ENCODE results near the gene ANKRD34B.
"Not testable (repeated sequence)": the region's sequence is repeated elsewhere in the genome, so short reads cannot be mapped to it uniquely, and the experiment has no call there.

ANKRD34B gene

DNA sequence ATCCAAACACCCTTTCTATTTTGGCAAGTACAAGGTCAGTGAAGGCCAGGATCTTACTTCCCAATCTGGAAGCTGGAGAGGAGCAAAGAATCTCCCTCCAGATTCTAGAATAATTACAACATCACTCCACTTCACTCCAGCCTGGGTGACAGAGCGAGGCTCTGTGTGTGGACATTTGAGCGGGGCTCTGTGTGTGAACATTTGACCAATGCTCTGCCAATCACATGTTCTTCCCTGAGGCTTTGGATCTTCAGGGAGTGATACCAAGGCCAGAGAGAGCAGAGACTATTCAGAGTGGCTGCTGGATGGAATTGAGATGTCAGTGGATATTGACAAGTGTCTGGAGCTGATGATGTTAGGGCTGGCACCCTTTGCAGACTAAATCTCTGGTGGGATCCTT is 24.7 kb upstream of the ANKRD34B start:
- Histone ChIP-seq H3K36me3 (ENCODE audit: control insufficient read depth in 2 of 2, insufficient read depth in 2 of 2, low read length in 2 of 2) (no peaks in the 10 kb centered on the region), H3K4me3 (ENCODE audit: low read length in 2 of 2) (no peak overlapping the region), H3K9ac (ENCODE audit: low read length in 2 of 2) (no peak overlapping the region), H3K27me3 (ENCODE audit: control insufficient read depth in 1 of 2, insufficient read depth in 2 of 2, low read length in 2 of 2) (no peaks in the 10 kb centered on the region), H3K27ac (ENCODE audit: low read length) (no peak overlapping the region), H3K4me1 (ENCODE audit: control insufficient read depth, insufficient read depth, low read length) (no peaks in the 10 kb centered on the region), H3K9me3 (ENCODE audit: control insufficient read depth in 2 of 2, low read length in 2 of 2) (no peaks in the 10 kb centered on the region)

DNA sequence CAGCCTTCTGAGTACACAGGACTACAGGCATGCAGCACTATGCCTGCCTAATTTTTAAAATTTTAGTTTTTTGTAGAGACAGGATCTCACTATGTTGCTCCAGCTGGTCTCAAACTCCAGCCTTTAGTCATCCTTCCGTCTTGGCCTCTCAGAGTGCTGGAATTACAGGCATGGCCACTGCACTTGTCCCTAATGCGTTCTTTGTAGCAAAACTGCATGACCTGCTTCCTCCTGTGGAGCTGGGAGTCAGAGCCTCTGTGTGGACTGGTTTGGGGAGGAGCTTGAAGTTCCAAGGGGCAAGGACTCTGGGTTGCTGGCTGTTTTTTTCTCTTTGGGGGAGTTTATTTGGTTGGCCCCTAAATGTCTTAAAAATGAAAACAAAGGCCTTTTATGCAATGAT is 22.7 kb upstream of the ANKRD34B start:
- Histone ChIP-seq H3K9me3 (ENCODE audit: control insufficient read depth in 2 of 2, low read length in 2 of 2) (no peaks in the 10 kb centered on the region), H3K4me1 (ENCODE audit: control insufficient read depth, insufficient read depth, low read length) (no peaks in the 10 kb centered on the region), H3K9ac (ENCODE audit: low read length in 2 of 2) (no peak overlapping the region), H3K36me3 (ENCODE audit: control insufficient read depth in 2 of 2, insufficient read depth in 2 of 2, low read length in 2 of 2) (no peaks in the 10 kb centered on the region), H3K27ac (ENCODE audit: low read length) (no peak overlapping the region), H3K27me3 (ENCODE audit: control insufficient read depth in 1 of 2, insufficient read depth in 2 of 2, low read length in 2 of 2) (no peaks in the 10 kb centered on the region), H3K4me3 (ENCODE audit: low read length in 2 of 2) (no peak overlapping the region)

DNA sequence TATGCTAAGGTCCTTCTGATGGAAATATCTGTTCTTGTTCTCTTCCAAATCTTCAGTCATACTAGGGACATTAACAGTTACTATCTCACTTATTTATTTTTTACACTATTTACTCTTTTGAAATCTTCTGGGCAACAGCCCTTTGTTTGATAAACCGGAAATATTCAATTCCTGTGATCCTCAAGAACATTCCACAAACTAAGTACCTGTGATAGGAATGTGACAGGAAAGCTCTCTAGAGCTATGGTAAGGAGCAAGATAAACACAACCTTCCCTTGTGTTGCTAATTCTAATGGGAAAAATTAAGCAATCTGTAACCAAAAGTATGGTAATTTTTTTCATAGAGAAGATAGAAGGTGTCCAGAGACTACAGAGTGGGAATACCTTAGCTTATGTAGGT is 22.0 kb upstream of the ANKRD34B start:
- Histone ChIP-seq H3K27ac (ENCODE audit: low read length) (no peak overlapping the region), H3K36me3 (ENCODE audit: control insufficient read depth in 2 of 2, insufficient read depth in 2 of 2, low read length in 2 of 2) (no peaks in the 10 kb centered on the region), H3K27me3 (ENCODE audit: control insufficient read depth in 1 of 2, insufficient read depth in 2 of 2, low read length in 2 of 2) (no peaks in the 10 kb centered on the region), H3K4me1 (ENCODE audit: control insufficient read depth, insufficient read depth, low read length) (no peaks in the 10 kb centered on the region), H3K9ac (ENCODE audit: low read length in 2 of 2) (no peak overlapping the region), H3K4me3 (ENCODE audit: low read length in 2 of 2) (no peak overlapping the region), H3K9me3 (ENCODE audit: control insufficient read depth in 2 of 2, low read length in 2 of 2) (no peaks in the 10 kb centered on the region)

DNA sequence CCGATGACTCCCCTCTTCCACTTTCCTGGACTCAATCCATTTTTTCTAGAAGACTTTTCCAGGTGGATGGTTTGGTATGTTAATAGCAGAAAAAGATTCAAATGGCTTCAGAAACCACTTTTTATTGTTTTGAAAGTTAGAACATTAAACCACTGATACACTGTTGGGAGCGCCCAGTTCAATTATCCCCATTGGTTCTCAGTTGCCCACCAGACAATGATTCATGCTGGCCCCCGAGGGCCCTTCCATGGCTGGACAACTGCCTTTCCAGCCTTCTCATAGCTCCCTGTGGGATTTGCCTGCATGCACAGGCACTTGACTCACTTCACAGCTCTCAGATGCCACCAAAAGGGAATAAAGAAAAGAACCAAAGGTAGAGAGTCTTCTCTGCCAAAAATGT is 21.3 kb upstream of the ANKRD34B start:
- no peaks in the 10 kb centered on the region for H3K27me3 ChIP-seq (ENCODE audit: control insufficient read depth in 1 of 2, insufficient read depth in 2 of 2, low read length in 2 of 2)
- no peak overlapping the region for H3K27ac ChIP-seq (ENCODE audit: low read length)
- H3K9ac ChIP-seq (ENCODE audit: low read length in 2 of 2): no peak overlapping the region
- H3K9me3 ChIP-seq (ENCODE audit: control insufficient read depth in 2 of 2, low read length in 2 of 2): no peaks in the 10 kb centered on the region
- no peak overlapping the region for H3K4me3 ChIP-seq (ENCODE audit: low read length in 2 of 2)
- no peaks in the 10 kb centered on the region for H3K36me3 ChIP-seq (ENCODE audit: control insufficient read depth in 2 of 2, insufficient read depth in 2 of 2, low read length in 2 of 2)
- H3K4me1 ChIP-seq (ENCODE audit: control insufficient read depth, insufficient read depth, low read length): no peaks in the 10 kb centered on the region

DNA sequence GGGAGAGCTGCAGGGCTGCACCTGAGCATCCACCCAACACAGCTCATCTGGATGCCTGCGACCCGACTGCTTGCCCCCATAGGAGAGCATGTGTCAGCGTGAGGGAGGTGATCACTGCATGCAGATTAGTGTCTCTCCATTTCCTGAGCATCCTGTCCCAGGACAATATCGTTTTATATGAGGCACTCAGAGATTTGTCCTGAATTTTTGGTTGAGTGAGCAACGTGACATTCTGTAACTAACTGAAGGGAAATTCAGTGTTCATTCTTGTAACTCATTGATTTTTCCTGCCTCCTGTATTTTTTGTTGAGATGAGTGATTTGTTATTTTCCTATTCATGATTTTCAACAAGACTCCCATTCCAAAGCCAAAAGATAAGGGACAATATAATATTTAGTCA is 20.7 kb upstream of the ANKRD34B start:
- no peaks in the 10 kb centered on the region for H3K27me3 ChIP-seq (ENCODE audit: control insufficient read depth in 1 of 2, insufficient read depth in 2 of 2, low read length in 2 of 2)
- no peak overlapping the region for H3K4me3 ChIP-seq (ENCODE audit: low read length in 2 of 2)
- H3K9me3 ChIP-seq (ENCODE audit: control insufficient read depth in 2 of 2, low read length in 2 of 2): no peaks in the 10 kb centered on the region
- H3K36me3 ChIP-seq (ENCODE audit: control insufficient read depth in 2 of 2, insufficient read depth in 2 of 2, low read length in 2 of 2): no peaks in the 10 kb centered on the region
- H3K9ac ChIP-seq (ENCODE audit: low read length in 2 of 2): no peak overlapping the region
- H3K4me1 ChIP-seq (ENCODE audit: control insufficient read depth, insufficient read depth, low read length): no peaks in the 10 kb centered on the region
- no peak overlapping the region for H3K27ac ChIP-seq (ENCODE audit: low read length)

DNA sequence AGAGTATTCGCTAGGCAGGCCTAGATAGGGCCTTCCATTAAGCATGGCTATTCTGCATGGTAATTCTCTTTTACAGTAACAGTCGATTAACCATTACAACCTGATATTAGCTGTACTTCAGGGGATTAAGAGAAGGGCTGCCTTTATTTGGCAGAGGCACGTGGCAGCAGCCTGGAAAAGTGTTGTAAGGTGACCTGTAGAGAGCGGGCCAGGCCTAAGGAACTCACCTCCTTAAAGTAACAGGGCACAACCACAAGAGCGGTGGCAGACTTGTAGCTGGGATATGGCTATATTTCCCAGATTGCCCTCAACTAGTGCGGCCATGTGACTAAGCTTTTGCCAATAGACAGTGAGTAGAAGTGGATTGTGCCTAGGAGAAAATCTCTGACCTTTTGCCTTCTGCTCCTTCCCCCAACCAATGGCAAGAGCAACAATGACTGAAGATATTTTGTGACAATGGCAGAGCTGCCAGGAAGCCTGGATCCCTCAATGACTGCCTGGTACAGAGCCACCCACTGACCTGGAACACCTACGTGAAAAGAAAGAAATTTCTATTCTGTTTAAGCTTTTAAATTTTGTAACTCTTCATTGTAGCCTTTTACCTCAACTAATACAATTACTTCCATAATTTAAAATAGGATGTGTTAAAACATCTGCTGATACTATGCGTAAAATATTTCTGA is 18.9 kb upstream of the ANKRD34B start:
- H3K36me3 ChIP-seq (ENCODE audit: control insufficient read depth in 2 of 2, insufficient read depth in 2 of 2, low read length in 2 of 2): no peaks in the 10 kb centered on the region
- no peaks in the 10 kb centered on the region for H3K27me3 ChIP-seq (ENCODE audit: control insufficient read depth in 1 of 2, insufficient read depth in 2 of 2, low read length in 2 of 2)
- no peak overlapping the region for H3K27ac ChIP-seq (ENCODE audit: low read length)
- no peaks in the 10 kb centered on the region for H3K4me1 ChIP-seq (ENCODE audit: control insufficient read depth, insufficient read depth, low read length)
- H3K9ac ChIP-seq (ENCODE audit: low read length in 2 of 2): no peak overlapping the region
- H3K4me3 ChIP-seq (ENCODE audit: low read length in 2 of 2): no peak overlapping the region
- H3K9me3 ChIP-seq (ENCODE audit: control insufficient read depth in 2 of 2, low read length in 2 of 2): no peaks in the 10 kb centered on the region

DNA sequence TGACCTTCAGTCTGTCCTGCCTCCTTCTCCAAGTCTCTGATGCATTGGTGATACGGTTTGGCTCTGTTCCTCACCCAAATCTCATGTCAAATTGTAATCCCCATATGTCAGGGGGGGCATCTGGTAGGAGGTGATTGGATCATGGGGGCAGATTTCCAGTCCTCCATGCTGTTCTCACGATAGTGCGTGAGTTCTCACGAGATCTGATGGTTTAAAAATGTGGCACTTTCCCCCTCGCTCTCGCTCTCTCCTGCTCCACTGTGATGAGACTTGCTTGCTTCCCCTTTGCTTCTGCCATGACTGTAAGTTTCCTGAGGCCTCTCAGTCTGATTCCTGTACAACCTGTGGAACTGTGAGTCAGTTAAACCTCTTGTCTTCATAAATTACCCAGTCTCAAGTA is 14.7 kb upstream of the ANKRD34B start:
- Histone ChIP-seq H3K9ac (ENCODE audit: low read length in 2 of 2) (no peak overlapping the region), H3K27ac (ENCODE audit: low read length) (no peak overlapping the region), H3K4me3 (ENCODE audit: low read length in 2 of 2) (no peak overlapping the region), H3K36me3 (ENCODE audit: control insufficient read depth in 2 of 2, insufficient read depth in 2 of 2, low read length in 2 of 2) (no peaks in the 10 kb centered on the region), H3K27me3 (ENCODE audit: control insufficient read depth in 1 of 2, insufficient read depth in 2 of 2, low read length in 2 of 2) (no peaks in the 10 kb centered on the region), H3K9me3 (ENCODE audit: control insufficient read depth in 2 of 2, low read length in 2 of 2) (no peaks in the 10 kb centered on the region), H3K4me1 (ENCODE audit: control insufficient read depth, insufficient read depth, low read length) (no peaks in the 10 kb centered on the region)

DNA sequence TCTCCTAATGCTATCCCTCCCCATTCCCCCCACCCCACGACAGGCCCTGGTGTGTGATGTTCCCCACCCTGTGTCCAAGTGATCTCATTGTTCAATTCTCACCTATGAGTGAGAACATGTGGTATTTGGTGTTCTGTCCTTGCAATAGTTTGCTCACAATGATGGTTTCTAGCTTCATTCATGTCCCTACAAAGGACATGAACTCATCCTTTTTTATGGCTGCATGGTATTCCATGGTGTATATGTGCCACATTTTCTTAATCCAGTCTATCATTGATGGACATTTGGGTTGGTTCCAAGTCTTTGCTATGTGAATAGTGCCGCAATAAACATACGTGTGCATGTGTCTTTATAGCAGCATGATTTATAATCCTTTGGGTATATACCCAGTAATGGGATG is 10.2 kb upstream of the ANKRD34B start:
- H3K9me3 ChIP-seq (ENCODE audit: control insufficient read depth in 2 of 2, low read length in 2 of 2); H3K27ac ChIP-seq (ENCODE audit: low read length); H3K4me3 ChIP-seq (ENCODE audit: low read length in 2 of 2); H3K27me3 ChIP-seq (ENCODE audit: control insufficient read depth in 1 of 2, insufficient read depth in 2 of 2, low read length in 2 of 2); H3K4me1 ChIP-seq (ENCODE audit: control insufficient read depth, insufficient read depth, low read length); H3K36me3 ChIP-seq (ENCODE audit: control insufficient read depth in 2 of 2, insufficient read depth in 2 of 2, low read length in 2 of 2); H3K9ac ChIP-seq (ENCODE audit: low read length in 2 of 2): not testable (repeated sequence)

DNA sequence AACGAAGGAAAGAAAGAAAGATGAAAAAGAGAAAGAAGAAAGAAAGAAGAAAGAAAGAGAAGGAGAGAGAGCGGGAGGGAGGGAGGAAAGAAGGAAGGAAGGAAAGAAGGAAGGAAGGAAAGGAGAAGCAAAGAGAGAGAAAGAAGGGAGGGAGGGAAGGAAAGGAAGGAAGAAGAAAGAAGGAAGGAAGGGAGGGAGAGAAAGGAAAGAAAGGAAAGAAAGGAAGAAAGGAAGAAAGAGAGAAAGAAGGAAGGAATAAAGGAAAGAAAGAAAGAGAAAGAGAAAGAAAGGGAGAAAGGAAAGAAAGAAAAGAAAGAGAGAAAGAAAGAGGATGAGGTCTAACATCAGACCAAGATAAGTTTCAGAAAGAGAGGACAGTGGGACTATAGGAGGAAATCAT is 9.0 kb upstream of the ANKRD34B start:
- Histone ChIP-seq H3K9me3 (ENCODE audit: control insufficient read depth in 2 of 2, low read length in 2 of 2) (no peaks in the 10 kb centered on the region), H3K36me3 (ENCODE audit: control insufficient read depth in 2 of 2, insufficient read depth in 2 of 2, low read length in 2 of 2) (no peaks in the 10 kb centered on the region), H3K27ac (ENCODE audit: low read length) (no peak overlapping the region), H3K9ac (ENCODE audit: low read length in 2 of 2) (no peak overlapping the region), H3K4me1 (ENCODE audit: control insufficient read depth, insufficient read depth, low read length) (no peaks in the 10 kb centered on the region), H3K4me3 (ENCODE audit: low read length in 2 of 2) (no peak overlapping the region), H3K27me3 (ENCODE audit: control insufficient read depth in 1 of 2, insufficient read depth in 2 of 2, low read length in 2 of 2) (peaks cover 0 to 4% of the 10 kb centered on the region in 2 donors)

DNA sequence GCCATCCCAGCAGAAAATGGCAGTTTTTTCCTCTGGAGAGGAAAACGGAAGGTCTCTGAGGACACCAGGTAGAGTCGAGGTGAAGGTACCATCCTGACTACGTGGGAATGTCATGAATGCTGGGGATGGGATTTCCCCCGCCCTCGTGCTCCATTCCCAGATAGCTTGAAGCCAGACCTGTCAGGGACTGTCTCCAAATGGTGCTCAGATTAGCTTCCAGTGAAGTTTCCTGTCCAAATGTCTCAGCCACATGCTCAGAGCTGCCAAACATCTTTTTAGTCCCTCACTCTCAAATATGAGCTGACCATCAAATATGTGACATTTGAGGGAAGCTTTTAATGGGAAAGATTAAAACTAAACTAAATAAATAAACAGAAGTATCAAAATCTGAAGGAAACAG is 7.6 kb upstream of the ANKRD34B start:
- Histone ChIP-seq H3K27me3 (ENCODE audit: control insufficient read depth in 1 of 2, insufficient read depth in 2 of 2, low read length in 2 of 2) (peaks cover 4 to 7% of the 10 kb centered on the region in 2 donors), H3K4me1 (ENCODE audit: control insufficient read depth, insufficient read depth, low read length) (no peaks in the 10 kb centered on the region), H3K4me3 (ENCODE audit: low read length in 2 of 2) (no peak overlapping the region), H3K36me3 (ENCODE audit: control insufficient read depth in 2 of 2, insufficient read depth in 2 of 2, low read length in 2 of 2) (no peaks in the 10 kb centered on the region), H3K9me3 (ENCODE audit: control insufficient read depth in 2 of 2, low read length in 2 of 2) (no peaks in the 10 kb centered on the region), H3K9ac (ENCODE audit: low read length in 2 of 2) (no peak overlapping the region), H3K27ac (ENCODE audit: low read length) (no peak overlapping the region)

DNA sequence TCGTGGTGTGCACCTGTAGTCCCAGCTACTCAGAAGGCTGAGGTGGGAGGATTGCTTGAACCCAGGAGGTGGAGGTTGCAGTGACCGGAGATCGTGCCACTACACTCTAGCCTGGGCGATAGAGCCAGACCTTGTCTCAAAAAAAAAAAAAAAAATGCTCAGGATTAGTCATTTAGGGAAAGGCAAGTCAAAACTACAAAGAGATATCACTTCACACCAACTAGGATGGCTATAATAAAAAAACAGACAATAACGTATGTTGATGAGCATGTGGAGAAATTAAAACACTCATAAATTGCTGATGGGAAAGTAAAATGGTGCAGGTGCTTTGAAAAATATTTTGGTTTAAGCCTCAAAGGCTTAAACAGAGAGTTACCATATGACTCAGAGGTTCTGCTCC is 6.3 kb upstream of the ANKRD34B start:
- peaks cover 6 to 8% of the 10 kb centered on the region in 2 donors for H3K27me3 ChIP-seq (ENCODE audit: control insufficient read depth in 1 of 2, insufficient read depth in 2 of 2, low read length in 2 of 2)
- no peaks in the 10 kb centered on the region for H3K9me3 ChIP-seq (ENCODE audit: control insufficient read depth in 2 of 2, low read length in 2 of 2)
- H3K27ac ChIP-seq (ENCODE audit: low read length): no peak overlapping the region
- H3K9ac ChIP-seq (ENCODE audit: low read length in 2 of 2): no peak overlapping the region
- no peaks in the 10 kb centered on the region for H3K36me3 ChIP-seq (ENCODE audit: control insufficient read depth in 2 of 2, insufficient read depth in 2 of 2, low read length in 2 of 2)
- no peaks in the 10 kb centered on the region for H3K4me1 ChIP-seq (ENCODE audit: control insufficient read depth, insufficient read depth, low read length)
- no peak overlapping the region for H3K4me3 ChIP-seq (ENCODE audit: low read length in 2 of 2)

Data from stomach smooth muscle (tissue), 2 donors.